Heart right ventricle (tissue), 16 donors: Measurements from ENCODE around the gene ZBP1. TPM values are rescaled to one million over a fixed set of nuclear protein-coding genes. Genes with fewer than 3 reads are reported as not detected.

Experiments used
- ATAC-seq, 8 donors: fragments of 200-7000 bp; cut with Tn5 transposase; one replicate each; pipeline ENCODE4 v1.9.1; 2020; ENCODE audit warnings: mild to moderate bottlenecking in 8 of 8, moderate library complexity in 8 of 8, moderate number of reproducible peaks in 1 of 8
- DNase-seq, 2 donors: peaks; one replicate each; pipeline ENCODE4 v3.0.0-alpha.2; 2020
- H3K27ac ChIP-seq, 10 donors: fragments of 200-600 bp; sonication (generic) in 2 of 10; one replicate each; pipeline versions ENCODE4 v1.5.0 to v1.8.0; 2020 to 2022; ENCODE audit warnings: mild to moderate bottlenecking in 3 of 10
- H3K27me3 ChIP-seq, 7 donors: fragments of 200-600 bp; one replicate each; pipeline ENCODE4 v1.8.0; 2021 to 2022; ENCODE audit warnings: mild to moderate bottlenecking in 2 of 7
- H3K36me3 ChIP-seq, 9 donors: fragments of 200-600 bp; sonication (generic) in 1 of 9; one replicate each; pipeline versions ENCODE4 v1.5.0 to v1.8.0; 2020 to 2022; ENCODE audit warnings: mild to moderate bottlenecking in 2 of 9
- H3K4me1 ChIP-seq, 9 donors: fragments of 200-600 bp; sonication (generic) in 1 of 9; one replicate each; pipeline versions ENCODE4 v1.5.0 to v1.8.0; 2020 to 2022; ENCODE audit warnings: mild to moderate bottlenecking in 4 of 9
- H3K4me3 ChIP-seq, 10 donors: fragments of 200-600 bp; sonication (generic) in 2 of 10; one replicate each; pipeline versions ENCODE4 v1.5.0 to v1.8.0; 2020 to 2022; ENCODE audit warnings: mild to moderate bottlenecking in 7 of 10, moderate library complexity in 2 of 10
- H3K9me3 ChIP-seq, 11 donors: fragments of 200-600 bp in 10 of 11; sonication (generic) in 2 of 11; one replicate each; pipeline versions ENCODE4 v1.5.0 to v1.8.0; 2013 to 2022; ENCODE audit warnings: mild to moderate bottlenecking in 2 of 11, control low read depth in 1 of 11, moderate library complexity in 1 of 11
- CTCF ChIP-seq, 9 donors: fragments of 200-600 bp; sonication (generic) in 2 of 9; IDR thresholded peaks; one replicate each; pipeline versions ENCODE4 v1.5.0 to v1.8.0; 2021 to 2022; ENCODE audit warnings: antibody characterized with exemption in 9 of 9, mild to moderate bottlenecking in 5 of 9, moderate library complexity in 1 of 9
- WGBS, 2 donors: extraction: QIAGEN DNeasy Blood & Tissue Kit; methylation state at CpG; one replicate each; pipeline ENCODE4 v1.1.7; 2013; ENCODE audit warnings: inconsistent platforms in 1 of 2; 5-methylcytosine and 5-hydroxymethylcytosine counted together
- intact Hi-C, 10 donors: fragments of 100-400 bp; cut with DNase I; formaldehyde crosslinking; loops; one replicate each; pipeline versions ENCODE4 v1.11.1 to v1.14.2; 2022
- polyA plus RNA-seq, 2 donors: library from polyadenylated mRNA; stranded (reverse); fragments of 200-250 nt; gene quantifications; one replicate each; pipeline ENCODE4 v1.2.3, GENCODE V29; 2013
- total RNA-seq, 10 donors: library from RNA; stranded (reverse); fragmentation: NEBNext Ultra II Directional in 3 of 10; extraction: Animal tissue kit (Norgen Biotek cat#: 25700) in 3 of 10; gene quantifications; one replicate each; pipeline versions ENCODE4 v1.2.1 to v1.2.4, GENCODE V29; 2021 to 2023
- donor health status: Arrhythmogenic right ventricular cardiomyopathy.
- donor health status: ischemic (EF 13 %, LVEDD 7.1; RV severe dilation, severe dysfunction).
- donor health status: healthy with polysubstance abuse.
- donor health status: DM: no; HTN: yes; CAD: no.
- donor health status: DM: no; HTN: no; CAD: no.
- donor health status: ischemic (EF 25% LVEDD 6.9; RV normal size, moderate dysfunction).
- donor health status: ischemic (EF 25% LVEDD 5.7; RV mildly dilated, moderate dysfunction).
- donor health status: healthy.
- donor health status: DM: yes; HTN: yes; CAD: no.
- donor health status: Ischemic cardiomyopathy.
- donor health status: ischemic (EF 35%, LVEDD 5.7; RV mildly dilated, moderate dysfunction).
- donor health status: nonischemic (EF 11% LVEDD 7.7; RV severe dilation, severe dysfunction).
- donor health status: DM: yes; HTN: yes; CAD: no.
- donor health status: PGD.
- donor health status: ischemic (EF 29% LVEDD 5.4; RV normal size, mild dysfunction).
- donor health status: nonischemic (EF 23%, LVEDD 6.1; RV moderate dilation, normal function).

Gene ZBP1
- total and polyA plus RNA-seq, 12 donors, result 0.13 to 1.2 (median 0.31) TPM; not detected in 2

DNA sequence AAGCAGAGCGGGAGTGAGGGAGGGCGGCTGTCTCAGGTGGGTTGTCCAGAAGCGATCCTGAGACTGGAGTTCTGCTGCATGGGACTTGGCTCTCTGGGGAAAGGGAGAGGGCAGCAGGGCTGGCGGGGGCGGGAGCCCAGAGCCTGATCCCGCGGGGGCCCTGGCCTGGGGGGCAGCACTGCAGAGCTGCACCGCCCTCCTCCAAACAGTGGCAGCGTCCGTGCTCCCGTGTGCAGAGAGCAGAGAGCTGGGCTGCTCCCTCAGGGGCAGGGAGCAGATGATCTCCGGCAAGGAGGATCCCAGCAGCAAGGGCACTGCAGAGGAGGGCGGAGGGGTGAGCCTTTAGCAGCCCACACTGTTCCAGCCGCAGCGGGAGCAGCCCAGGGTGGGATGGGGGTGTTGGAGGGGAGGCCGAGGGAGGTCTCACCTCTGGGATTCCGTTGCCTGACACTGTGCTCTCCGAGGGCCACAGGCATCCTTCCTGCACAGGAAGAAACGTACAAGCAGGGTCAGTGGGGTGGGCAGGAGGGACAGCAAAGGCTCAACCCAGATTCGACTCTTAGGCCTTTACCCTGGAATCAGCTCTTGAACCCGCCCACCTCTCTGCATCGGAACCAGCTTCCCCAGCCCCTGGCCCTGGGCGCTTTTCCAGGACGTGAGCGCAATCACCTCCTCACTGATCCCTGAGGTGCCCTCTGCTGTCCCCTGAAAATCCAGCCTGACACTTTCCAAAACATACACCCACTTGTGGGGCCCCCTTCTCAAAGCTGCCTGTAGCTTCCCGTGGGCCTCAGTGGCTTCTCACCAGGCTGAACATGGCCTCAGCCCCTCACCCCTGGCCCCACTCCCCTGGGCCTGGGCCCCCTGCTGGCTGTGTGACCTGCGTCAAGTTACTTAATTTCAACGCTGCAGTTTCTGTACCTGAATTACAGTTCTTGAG is 32.6 kb upstream of the ZBP1 start:
- ATAC-seq (no peak), DNase-seq (peak in 1 of 2 donors; percentile 2)
- no peak overlapping the region for H3K27ac ChIP-seq
- H3K4me3 ChIP-seq, result no peak overlapping the region
- intact Hi-C loops, result loop anchor here in 7 of 10 donors (5.0 to 10.0 kb wide), 9 partner anchors 51 to 532 kb away; no protein-coding TSS in a partner anchor
- WGBS, 2 donors, result 87 to 90% methylated on average over 27 to 28 of the region's 28 CpGs
- no peaks in the 10 kb centered on the region for H3K27me3 ChIP-seq
- peaks cover 0 to 76% (median 19%) of the 10 kb centered on the region in 9 donors for H3K36me3 ChIP-seq
- H3K4me1 ChIP-seq, result peaks cover 0 to 16% (median 7%) of the 10 kb centered on the region in 9 donors
- TF ChIP-seq CTCF (IDR thresholded peaks at IDR 0.05), result no peak
- no peaks in the 10 kb centered on the region for H3K9me3 ChIP-seq

GRCh38 chr20:57651881-57652605 is 31.8 kb upstream of the ZBP1 start:
- Histone ChIP-seq H3K27ac (no peak overlapping the region), H3K9me3 (no peaks in the 10 kb centered on the region), H3K4me1 (peaks cover 0 to 8% (median 4%) of the 10 kb centered on the region in 9 donors), H3K27me3 (no peaks in the 10 kb centered on the region), H3K4me3 (no peak overlapping the region), H3K36me3 (peaks cover 0 to 68% (median 19%) of the 10 kb centered on the region in 9 donors)
- no peak for TF ChIP-seq CTCF (IDR thresholded peaks at IDR 0.05)
- no peak for ATAC-seq
- 96 to 98% methylated on average over 50 of the region's 50 CpGs for WGBS, 2 donors
- peak in 1 of 2 donors; percentile 2 for DNase-seq
- intact Hi-C loops, result loop anchor here in 7 of 10 donors (5.0 to 10.0 kb wide), 9 partner anchors 50 to 533 kb away; no protein-coding TSS in a partner anchor

DNA sequence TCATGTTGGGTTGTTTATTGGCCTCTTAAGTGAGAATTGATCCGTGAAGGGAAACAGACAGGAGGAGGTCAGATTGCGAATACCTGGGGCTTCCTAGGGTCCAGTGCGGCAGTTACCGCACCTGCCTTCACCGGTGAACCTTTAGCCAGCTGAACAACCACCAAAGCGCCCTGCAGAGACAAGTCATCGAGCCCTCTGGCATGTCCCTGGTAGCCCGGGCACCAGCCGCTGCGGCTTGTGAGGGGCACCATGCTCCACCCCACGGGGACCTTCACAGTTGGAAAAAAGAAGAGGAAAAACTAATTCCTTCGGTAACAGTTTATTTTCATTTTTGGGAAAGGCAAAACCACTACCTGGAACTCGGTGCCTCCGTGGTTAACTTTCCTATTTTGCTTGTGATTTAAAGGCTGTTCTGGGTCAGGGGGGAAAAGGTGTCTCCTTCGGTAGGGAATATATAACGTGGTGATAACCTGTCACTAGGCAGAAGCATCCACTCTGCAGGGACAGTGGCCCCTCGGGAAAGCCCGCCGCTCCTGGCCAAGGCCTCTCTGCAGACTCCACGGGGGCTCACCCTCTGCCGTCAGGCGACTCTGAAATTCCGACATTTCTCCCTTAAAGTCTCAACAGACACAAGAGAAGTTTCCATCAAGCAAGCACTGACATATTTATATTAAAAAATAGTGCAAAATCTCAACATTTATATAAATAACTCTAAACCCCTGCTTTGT is 30.7 kb upstream of the ZBP1 start:
- Histone ChIP-seq H3K27ac (no peak overlapping the region), H3K4me3 (no peak overlapping the region), H3K36me3 (peaks cover 0 to 56% (median 19%) of the 10 kb centered on the region in 9 donors), H3K27me3 (no peaks in the 10 kb centered on the region), H3K9me3 (no peaks in the 10 kb centered on the region), H3K4me1 (peaks cover 0 to 5% (median 4%) of the 10 kb centered on the region in 9 donors)
- intact Hi-C loops, result loop anchor here in 7 of 10 donors (5.0 to 10.0 kb wide), 9 partner anchors 49 to 534 kb away; no protein-coding TSS in a partner anchor
- no peak for TF ChIP-seq CTCF (IDR thresholded peaks at IDR 0.05)
- ATAC-seq, result no peak
- WGBS, 2 donors, result 88% methylated on average over 23 of the region's 23 CpGs
- peak in 1 of 2 donors; percentile 3 for DNase-seq
